DND-41 (cell line): ENCODE measurements around the gene PLCD1.

ENCODE experiments used
- ATAC-seq: fragments of 200-7000 bp; cut with Tn5 transposase; 3 replicates; pipeline ENCODE4 v1.9.1; 2021; ENCODE audit warnings: low read depth; ENCODE audit not compliant: insufficient read depth
- DNase-seq: peaks from one replicate; pipeline ENCODE4 v3.0.0-alpha.2; 2020
- H2AFZ ChIP-seq: 2 replicates; pipeline ENCODE4 v1.6.0; 2012; ENCODE audit warnings: low read depth, low read length
- H3K27ac ChIP-seq: 2 replicates; pipeline ENCODE4 v1.5.1; 2012; ENCODE audit warnings: low read length, inconsistent platforms
- H3K27me3 ChIP-seq: fragments of 200-600 bp; sonication (generic); 2 replicates; pipeline ENCODE4 v1.6.0; 2012; ENCODE audit warnings: low read length, mild to moderate bottlenecking, inconsistent platforms; ENCODE audit not compliant: insufficient read depth, poor library complexity
- H3K36me3 ChIP-seq: 2 replicates; pipeline ENCODE4 v1.5.1; 2012; ENCODE audit warnings: low read length, inconsistent platforms; ENCODE audit not compliant: insufficient read depth
- H3K4me1 ChIP-seq: 2 replicates; pipeline ENCODE4 v1.5.1; 2012; ENCODE audit warnings: mild to moderate bottlenecking, low read length; ENCODE audit not compliant: insufficient read depth
- H3K4me2 ChIP-seq: 2 replicates; pipeline ENCODE4 v1.6.0; 2012; ENCODE audit warnings: mild to moderate bottlenecking, moderate library complexity, low read length, inconsistent platforms; ENCODE audit not compliant: insufficient read depth
- H3K4me3 ChIP-seq, 2 experiments: fragments of 200-600 bp in 1 of 2; shearing (Covaris generic) in 1 of 2; 2 replicates each; pipeline ENCODE4 v1.5.1; 2012 to 2016; ENCODE audit warnings: inconsistent platforms in 2 of 2, low read length in 2 of 2, mild to moderate bottlenecking in 2 of 2, low read depth in 1 of 2, moderate library complexity in 1 of 2
- H3K79me2 ChIP-seq: 2 replicates; pipeline ENCODE4 v1.6.0; 2012; ENCODE audit warnings: low read length, inconsistent platforms; ENCODE audit not compliant: insufficient read depth
- H3K9ac ChIP-seq: 2 replicates; pipeline ENCODE4 v1.6.0; 2012; ENCODE audit warnings: low read depth, mild to moderate bottlenecking, inconsistent platforms, low read length, moderate library complexity
- H3K9me3 ChIP-seq: 2 replicates; pipeline ENCODE4 v1.5.1; 2012; ENCODE audit warnings: low read length, moderate library complexity, mild to moderate bottlenecking, inconsistent platforms; ENCODE audit not compliant: insufficient read depth, severe bottlenecking
- H4K20me1 ChIP-seq: 2 replicates; pipeline ENCODE4 v1.6.0; 2012; ENCODE audit warnings: low read length; ENCODE audit not compliant: insufficient read depth
- EZH2 ChIP-seq: IDR thresholded peaks from 3 replicates; pipeline ENCODE4 v1.6.1; 2012; ENCODE audit warnings: borderline replicate concordance, low read depth, mild to moderate bottlenecking, moderate library complexity, low read length, inconsistent platforms; ENCODE audit not compliant: severe bottlenecking
- TF ChIP-seq, protein P1 (sequence below): IDR thresholded peaks from 2 replicates; pipeline ENCODE4 v1.5.1; 2012; ENCODE audit warnings: borderline replicate concordance, low read length, moderate library complexity, mild to moderate bottlenecking; ENCODE audit not compliant: poor library complexity, severe bottlenecking; ENCODE audit errors: extremely low read depth

The PLCD1 gene

DNA sequence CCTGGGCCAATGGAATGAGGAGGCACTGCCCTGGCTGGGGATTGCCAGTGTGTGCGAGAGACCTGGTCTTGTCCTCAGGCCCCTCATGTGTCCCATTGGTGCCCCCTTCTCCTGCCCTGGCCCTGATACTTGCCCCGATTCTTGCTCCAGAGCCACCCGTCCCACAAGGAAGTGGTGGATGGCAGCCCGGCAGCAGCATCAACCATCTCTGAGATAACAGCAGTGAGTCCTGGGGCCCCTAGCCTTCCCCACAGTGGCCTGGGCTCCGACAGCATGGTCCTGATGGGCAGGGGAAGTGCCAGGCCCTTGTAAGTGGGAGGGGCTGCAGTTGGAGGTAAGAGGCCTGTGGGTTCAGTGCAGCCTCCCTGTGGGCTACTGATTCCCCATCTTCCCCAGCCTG is 23.4 kb downstream of the PLCD1 start:
- H3K9me3 ChIP-seq, result no peaks in the 10 kb centered on the region
- H3K36me3 ChIP-seq, result peaks cover 75% of the 10 kb centered on the region
- H3K79me2 ChIP-seq, result no peaks in the 10 kb centered on the region
- no peak overlapping the region for H2AFZ ChIP-seq
- no peak for ATAC-seq
- H3K9ac ChIP-seq, result no peak overlapping the region
- H3K4me1 ChIP-seq, result no peaks in the 10 kb centered on the region
- no peak for TF ChIP-seq EZH2
- TF ChIP-seq, protein P1, sequence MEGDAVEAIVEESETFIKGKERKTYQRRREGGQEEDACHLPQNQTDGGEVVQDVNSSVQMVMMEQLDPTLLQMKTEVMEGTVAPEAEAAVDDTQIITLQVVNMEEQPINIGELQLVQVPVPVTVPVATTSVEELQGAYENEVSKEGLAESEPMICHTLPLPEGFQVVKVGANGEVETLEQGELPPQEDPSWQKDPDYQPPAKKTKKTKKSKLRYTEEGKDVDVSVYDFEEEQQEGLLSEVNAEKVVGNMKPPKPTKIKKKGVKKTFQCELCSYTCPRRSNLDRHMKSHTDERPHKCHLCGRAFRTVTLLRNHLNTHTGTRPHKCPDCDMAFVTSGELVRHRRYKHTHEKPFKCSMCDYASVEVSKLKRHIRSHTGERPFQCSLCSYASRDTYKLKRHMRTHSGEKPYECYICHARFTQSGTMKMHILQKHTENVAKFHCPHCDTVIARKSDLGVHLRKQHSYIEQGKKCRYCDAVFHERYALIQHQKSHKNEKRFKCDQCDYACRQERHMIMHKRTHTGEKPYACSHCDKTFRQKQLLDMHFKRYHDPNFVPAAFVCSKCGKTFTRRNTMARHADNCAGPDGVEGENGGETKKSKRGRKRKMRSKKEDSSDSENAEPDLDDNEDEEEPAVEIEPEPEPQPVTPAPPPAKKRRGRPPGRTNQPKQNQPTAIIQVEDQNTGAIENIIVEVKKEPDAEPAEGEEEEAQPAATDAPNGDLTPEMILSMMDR, result no peak
- no peak overlapping the region for H3K4me3 ChIP-seq
- H4K20me1 ChIP-seq, result peaks cover 17% of the 10 kb centered on the region
- H3K27me3 ChIP-seq, result no peaks in the 10 kb centered on the region
- DNase-seq, result no peak
- H3K4me2 ChIP-seq, result no peak overlapping the region
- no peak overlapping the region for H3K27ac ChIP-seq

DNA sequence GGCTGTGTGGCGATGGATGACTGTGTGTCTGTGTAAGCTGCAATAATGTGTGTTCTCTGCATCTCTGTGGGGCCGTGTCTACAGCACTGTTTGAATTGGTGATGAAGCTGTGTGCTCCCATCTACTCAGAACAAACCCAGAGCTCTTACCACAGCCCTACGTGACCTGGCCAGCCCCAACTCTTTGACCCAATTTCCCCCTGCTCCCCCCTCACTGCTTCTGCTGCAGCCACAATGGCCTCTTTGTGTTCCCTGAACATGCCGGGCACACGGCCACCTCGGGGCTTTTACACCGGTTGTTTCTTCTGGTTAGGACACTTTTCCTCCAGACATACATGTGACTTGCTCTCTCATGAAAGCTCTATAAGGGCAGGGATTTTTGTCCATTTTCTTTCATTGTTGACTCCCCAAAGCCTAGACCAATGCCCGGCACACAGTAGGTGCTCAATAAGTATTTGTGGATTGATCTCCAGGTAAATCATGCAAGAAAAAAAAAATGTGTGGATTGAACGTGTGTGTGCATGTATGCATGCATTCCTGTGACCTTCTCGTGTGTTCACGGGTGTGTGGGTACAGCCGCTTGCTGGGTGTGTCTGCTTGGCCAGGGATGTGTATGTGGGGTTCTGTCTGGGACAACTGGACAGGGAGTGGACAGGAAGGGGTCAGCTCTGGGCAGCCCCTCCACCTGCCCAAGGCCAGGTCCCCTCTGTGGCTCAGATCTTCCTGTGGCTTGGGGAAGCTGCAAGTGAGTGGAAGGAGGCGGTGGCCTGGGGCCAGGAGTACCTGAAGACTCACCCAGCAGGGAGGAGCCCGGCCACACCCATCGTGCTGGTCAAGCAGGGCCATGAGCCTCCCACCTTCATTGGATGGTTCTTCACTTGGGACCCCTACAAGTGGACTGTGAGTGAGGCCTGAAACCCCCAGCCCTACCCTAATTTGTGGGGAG is 24.1 kb downstream of the PLCD1 start:
- DNase-seq (no peak), ATAC-seq (no peak)
- Histone ChIP-seq H4K20me1 (peaks cover 17% of the 10 kb centered on the region), H3K4me1 (no peaks in the 10 kb centered on the region), H3K9ac (no peak overlapping the region), H2AFZ (no peak overlapping the region), H3K79me2 (no peaks in the 10 kb centered on the region), H3K27me3 (no peaks in the 10 kb centered on the region), H3K27ac (no peak overlapping the region), H3K4me2 (no peak overlapping the region), H3K4me3 (no peak overlapping the region), H3K36me3 (peaks cover 82% of the 10 kb centered on the region), H3K9me3 (no peaks in the 10 kb centered on the region)
- TF ChIP-seq, protein P1, result no peak
- TF ChIP-seq EZH2, result no peak

DNA sequence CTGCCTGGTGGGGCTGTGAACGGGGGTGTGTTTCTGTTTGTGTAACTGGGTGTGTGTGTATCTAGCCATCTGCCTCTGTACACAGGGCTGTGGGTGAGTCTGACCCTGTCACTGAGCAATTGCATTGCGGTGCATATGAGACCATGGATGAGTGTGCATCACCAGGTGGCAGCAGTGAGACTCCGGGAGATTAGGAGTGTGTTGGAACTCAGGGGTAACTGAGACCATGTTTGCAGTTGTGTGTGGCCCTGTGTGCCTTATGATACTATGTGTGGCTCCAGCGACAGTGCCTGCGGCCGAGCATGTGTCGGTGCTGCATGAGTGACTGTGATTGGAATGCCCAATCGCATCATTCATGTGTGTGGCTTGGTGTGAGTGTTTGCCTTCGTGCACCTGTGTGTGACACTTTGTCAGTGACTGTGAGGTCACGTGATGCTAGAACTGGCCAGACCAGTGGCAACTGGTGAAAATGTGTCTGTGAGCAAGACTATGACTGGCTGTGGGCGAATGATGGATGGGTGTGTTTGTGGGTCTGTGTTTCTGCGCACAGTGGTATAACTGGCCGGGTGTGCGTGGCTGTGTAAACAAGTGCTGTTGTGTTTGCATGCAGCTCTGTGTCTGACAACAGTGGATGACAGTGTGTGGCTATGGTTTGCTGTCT is 24.9 kb downstream of the PLCD1 start:
- peak; percentile 73 for ATAC-seq
- TF ChIP-seq, protein P1, result peak; percentile 78
- no peak for TF ChIP-seq EZH2
- H3K9me3 ChIP-seq, result no peaks in the 10 kb centered on the region
- no peak overlapping the region for H3K4me3 ChIP-seq
- no peaks in the 10 kb centered on the region for H3K27me3 ChIP-seq
- no peaks in the 10 kb centered on the region for H3K79me2 ChIP-seq
- H4K20me1 ChIP-seq, result peaks cover 17% of the 10 kb centered on the region
- DNase-seq, result peak; percentile 58
- no peaks in the 10 kb centered on the region for H3K4me1 ChIP-seq
- H3K36me3 ChIP-seq, result peaks cover 88% of the 10 kb centered on the region
- no peak overlapping the region for H2AFZ ChIP-seq
- H3K27ac ChIP-seq, result no peak overlapping the region
- H3K9ac ChIP-seq, result no peak overlapping the region
- no peak overlapping the region for H3K4me2 ChIP-seq
